NK-92 (cell line): ENCODE data around the gene SRL.

Source experiments
- DNase-seq: peaks from one replicate; lab custom pipeline; 2025; ENCODE audit not compliant: unreplicated experiment; lab: John Stamatoyannopoulos, UW

Gene SRL

GRCh38 chr16:4241928-4242283 is at the start of gene SRL:
Gene SRL, minus strand, starts transcription at chr16:4242080. Its CDS starts 13 bp downstream, at chr16:4242067.
- no peak for DNase-seq

GRCh38 chr16:4290236-4290830 is 48.5 kb upstream of the SRL start:
- DNase-seq: no peak

- DNase-seq: no peak
These were observed 46.5 kb upstream of the SRL start for GRCh38 chr16:4288148-4288921.

- no peak for DNase-seq
These were observed 43.3 kb upstream of the SRL start for GRCh38 chr16:4285167-4285566.

- DNase-seq: no peak
These were observed 42.1 kb upstream of the SRL start for GRCh38 chr16:4283939-4284338.

GRCh38 chr16:4283441-4283840 is 41.6 kb upstream of the SRL start:
- DNase-seq: no peak

GRCh38 chr16:4280625-4281024 is 38.7 kb upstream of the SRL start:
- DNase-seq: no peak

- DNase-seq: no peak
These were observed 36.2 kb upstream of the SRL start for GRCh38 chr16:4277987-4278513.

GRCh38 chr16:4275861-4276260 is 34.0 kb upstream of the SRL start:
- DNase-seq: no peak

- no peak for DNase-seq
These were observed 32.0 kb upstream of the SRL start for GRCh38 chr16:4273858-4274311.

GRCh38 chr16:4272114-4272956 is 30.5 kb upstream of the SRL start:
- no peak for DNase-seq

GRCh38 chr16:4271176-4272113 is 29.6 kb upstream of the SRL start:
- no peak for DNase-seq

- no peak for DNase-seq
These were observed 28.7 kb upstream of the SRL start for GRCh38 chr16:4270595-4270994.

GRCh38 chr16:4270091-4270490 is 28.2 kb upstream of the SRL start:
- no peak for DNase-seq

- no peak for DNase-seq
These were observed 24.5 kb upstream of the SRL start for GRCh38 chr16:4266372-4266771.

- no peak for DNase-seq
These were observed 23.8 kb upstream of the SRL start for GRCh38 chr16:4265676-4266075.

- no peak for DNase-seq
These were observed 22.7 kb upstream of the SRL start for GRCh38 chr16:4264546-4264945.

- no peak for DNase-seq
These were observed 21.9 kb upstream of the SRL start for GRCh38 chr16:4263504-4264436.

GRCh38 chr16:4262303-4262835 is 20.5 kb upstream of the SRL start:
- DNase-seq: no peak
